ENCODE measurements around the gene MTA3.

DNA sequence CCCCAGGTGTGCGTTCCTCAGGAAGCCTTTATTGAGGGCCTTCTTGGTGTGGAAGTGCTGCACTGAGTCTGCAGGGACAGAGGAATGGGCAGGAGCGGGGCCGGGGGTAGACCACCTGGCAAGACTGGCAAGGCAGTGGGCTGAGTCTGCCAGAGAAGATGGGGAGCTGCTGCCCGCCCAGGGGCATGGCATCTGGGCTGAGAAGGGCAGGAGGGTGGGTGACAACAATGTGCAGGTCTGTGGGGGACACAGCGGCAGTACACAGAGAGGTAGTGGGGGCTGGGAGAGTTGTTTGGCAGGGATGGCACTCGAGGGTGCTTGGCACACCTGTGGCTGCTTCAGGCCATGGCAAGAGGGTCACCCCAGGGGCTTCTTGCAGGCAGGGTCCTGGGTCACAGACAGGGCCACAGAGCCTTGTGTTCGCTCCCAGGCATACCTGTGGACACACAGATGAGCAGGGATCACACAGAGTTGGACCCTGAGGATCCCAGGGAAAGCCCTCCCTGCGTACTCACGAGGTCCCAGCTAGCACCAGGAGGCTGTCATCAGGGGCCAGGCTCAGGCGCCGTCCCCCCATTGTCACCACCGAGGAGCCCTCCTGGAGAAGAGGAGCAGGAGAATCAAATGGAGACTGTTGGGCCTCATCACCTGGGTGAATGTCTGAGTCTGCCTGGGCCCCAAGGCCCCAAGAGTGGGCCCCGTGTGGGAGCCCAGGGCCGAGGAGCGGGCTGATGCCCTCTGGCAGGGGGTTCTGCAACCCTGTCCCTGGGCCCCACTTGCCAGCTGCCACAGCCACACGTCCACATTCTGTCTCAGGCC, 198.9 kb downstream of the MTA3 start:
- TF ChIP-seq YY1 (IDR thresholded peaks at IDR 0.05; ENCODE audit: low read depth) (no peak), FOXM1 (IDR thresholded peaks at IDR 0.05; ENCODE audit: borderline replicate concordance, low read depth) (no peak), EGR1 (IDR thresholded peaks at IDR 0.05) (no peak)
- TF ChIP-seq, protein P1, sequence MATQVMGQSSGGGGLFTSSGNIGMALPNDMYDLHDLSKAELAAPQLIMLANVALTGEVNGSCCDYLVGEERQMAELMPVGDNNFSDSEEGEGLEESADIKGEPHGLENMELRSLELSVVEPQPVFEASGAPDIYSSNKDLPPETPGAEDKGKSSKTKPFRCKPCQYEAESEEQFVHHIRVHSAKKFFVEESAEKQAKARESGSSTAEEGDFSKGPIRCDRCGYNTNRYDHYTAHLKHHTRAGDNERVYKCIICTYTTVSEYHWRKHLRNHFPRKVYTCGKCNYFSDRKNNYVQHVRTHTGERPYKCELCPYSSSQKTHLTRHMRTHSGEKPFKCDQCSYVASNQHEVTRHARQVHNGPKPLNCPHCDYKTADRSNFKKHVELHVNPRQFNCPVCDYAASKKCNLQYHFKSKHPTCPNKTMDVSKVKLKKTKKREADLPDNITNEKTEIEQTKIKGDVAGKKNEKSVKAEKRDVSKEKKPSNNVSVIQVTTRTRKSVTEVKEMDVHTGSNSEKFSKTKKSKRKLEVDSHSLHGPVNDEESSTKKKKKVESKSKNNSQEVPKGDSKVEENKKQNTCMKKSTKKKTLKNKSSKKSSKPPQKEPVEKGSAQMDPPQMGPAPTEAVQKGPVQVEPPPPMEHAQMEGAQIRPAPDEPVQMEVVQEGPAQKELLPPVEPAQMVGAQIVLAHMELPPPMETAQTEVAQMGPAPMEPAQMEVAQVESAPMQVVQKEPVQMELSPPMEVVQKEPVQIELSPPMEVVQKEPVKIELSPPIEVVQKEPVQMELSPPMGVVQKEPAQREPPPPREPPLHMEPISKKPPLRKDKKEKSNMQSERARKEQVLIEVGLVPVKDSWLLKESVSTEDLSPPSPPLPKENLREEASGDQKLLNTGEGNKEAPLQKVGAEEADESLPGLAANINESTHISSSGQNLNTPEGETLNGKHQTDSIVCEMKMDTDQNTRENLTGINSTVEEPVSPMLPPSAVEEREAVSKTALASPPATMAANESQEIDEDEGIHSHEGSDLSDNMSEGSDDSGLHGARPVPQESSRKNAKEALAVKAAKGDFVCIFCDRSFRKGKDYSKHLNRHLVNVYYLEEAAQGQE (IDR thresholded peaks at IDR 0.05; ENCODE audit: low read depth) = no peak
